Lung microvascular endothelial cell (primary cell): Measurements from ENCODE around the gene CCDC93. TPM values are rescaled to one million over a fixed set of nuclear protein-coding genes. Genes with fewer than 3 reads are reported as not detected.

Experiments used
- DNase-seq, 2 donors: peaks; one replicate each; pipeline versions ENCODE4 v3.0.0 to v3.0.0-alpha.2; 2010; ENCODE audit warnings: low read depth in 2 of 2
- total RNA-seq: library from RNA; depleted of rRNA; stranded (reverse); fragments of >200 nt; gene quantifications from 2 replicates; pipeline ENCODE4 v1.2.1, GENCODE V29; 2014

Gene CCDC93
- 13.7 and 19.0 TPM in 2 replicates for total RNA-seq

GRCh38 chr2:118013724-118014491 lies at the start of gene CCDC93:
Gene CCDC93 (minus strand): TSS chr2:118014070. CDS start chr2:118013995, 75 bp downstream.
- peak; percentile 87 to 91 for DNase-seq

GRCh38 chr2:118062669-118063068 lies 48.8 kb upstream of the CCDC93 start:
- no peak for DNase-seq

- peak in 1 of 2 donors; percentile 31 for DNase-seq
Measured at GRCh38 chr2:118062048-118062447, 48.2 kb upstream of the CCDC93 start.

- DNase-seq: peak in 1 of 2 donors; percentile 22
Measured at GRCh38 chr2:118061135-118061955, 47.5 kb upstream of the CCDC93 start.

GRCh38 chr2:118059919-118060478 lies 46.1 kb upstream of the CCDC93 start:
- DNase-seq: peak in 1 of 2 donors; percentile 6

GRCh38 chr2:118058951-118059350 lies 45.1 kb upstream of the CCDC93 start:
- DNase-seq: no peak

GRCh38 chr2:118056801-118057200 lies 42.9 kb upstream of the CCDC93 start:
- DNase-seq: no peak

- no peak for DNase-seq
Measured at GRCh38 chr2:118056165-118056534, 42.3 kb upstream of the CCDC93 start.

GRCh38 chr2:118055512-118056164 lies 41.8 kb upstream of the CCDC93 start:
- no peak for DNase-seq

GRCh38 chr2:118054213-118055008 lies 40.5 kb upstream of the CCDC93 start:
- DNase-seq: no peak

GRCh38 chr2:118053681-118054080 lies 39.8 kb upstream of the CCDC93 start:
- no peak for DNase-seq

- no peak for DNase-seq
Measured at GRCh38 chr2:118052474-118052873, 38.6 kb upstream of the CCDC93 start.

- DNase-seq: no peak
Measured at GRCh38 chr2:118051826-118052358, 38.0 kb upstream of the CCDC93 start.

- no peak for DNase-seq
Measured at GRCh38 chr2:118050974-118051373, 37.1 kb upstream of the CCDC93 start.

- peak in 1 of 2 donors; percentile 6 for DNase-seq
Measured at GRCh38 chr2:118050386-118050785, 36.5 kb upstream of the CCDC93 start.

GRCh38 chr2:118049816-118050140 lies 35.9 kb upstream of the CCDC93 start:
- DNase-seq: no peak

GRCh38 chr2:118049140-118049815 lies 35.4 kb upstream of the CCDC93 start:
- peak in 1 of 2 donors; percentile 19 for DNase-seq

- DNase-seq: no peak
Measured at GRCh38 chr2:118048401-118048800, 34.5 kb upstream of the CCDC93 start.

GRCh38 chr2:118047380-118047826 lies 33.5 kb upstream of the CCDC93 start:
- DNase-seq: peak in 1 of 2 donors; percentile 47

GRCh38 chr2:118046634-118047210 lies 32.9 kb upstream of the CCDC93 start:
- peak; percentile 57 to 64 for DNase-seq
